Activated gamma-delta T cell treated with Interleukin-2 at 50 U/mL for 16 hours (primary cell): ENCODE measurements around the gene KCTD10.

ENCODE experiments used
- DNase-seq: peaks from one replicate; pipeline ENCODE4 v3.0.0-alpha.2; 2020

Gene KCTD10, protein sequence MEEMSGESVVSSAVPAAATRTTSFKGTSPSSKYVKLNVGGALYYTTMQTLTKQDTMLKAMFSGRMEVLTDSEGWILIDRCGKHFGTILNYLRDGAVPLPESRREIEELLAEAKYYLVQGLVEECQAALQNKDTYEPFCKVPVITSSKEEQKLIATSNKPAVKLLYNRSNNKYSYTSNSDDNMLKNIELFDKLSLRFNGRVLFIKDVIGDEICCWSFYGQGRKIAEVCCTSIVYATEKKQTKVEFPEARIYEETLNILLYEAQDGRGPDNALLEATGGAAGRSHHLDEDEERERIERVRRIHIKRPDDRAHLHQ

DNA sequence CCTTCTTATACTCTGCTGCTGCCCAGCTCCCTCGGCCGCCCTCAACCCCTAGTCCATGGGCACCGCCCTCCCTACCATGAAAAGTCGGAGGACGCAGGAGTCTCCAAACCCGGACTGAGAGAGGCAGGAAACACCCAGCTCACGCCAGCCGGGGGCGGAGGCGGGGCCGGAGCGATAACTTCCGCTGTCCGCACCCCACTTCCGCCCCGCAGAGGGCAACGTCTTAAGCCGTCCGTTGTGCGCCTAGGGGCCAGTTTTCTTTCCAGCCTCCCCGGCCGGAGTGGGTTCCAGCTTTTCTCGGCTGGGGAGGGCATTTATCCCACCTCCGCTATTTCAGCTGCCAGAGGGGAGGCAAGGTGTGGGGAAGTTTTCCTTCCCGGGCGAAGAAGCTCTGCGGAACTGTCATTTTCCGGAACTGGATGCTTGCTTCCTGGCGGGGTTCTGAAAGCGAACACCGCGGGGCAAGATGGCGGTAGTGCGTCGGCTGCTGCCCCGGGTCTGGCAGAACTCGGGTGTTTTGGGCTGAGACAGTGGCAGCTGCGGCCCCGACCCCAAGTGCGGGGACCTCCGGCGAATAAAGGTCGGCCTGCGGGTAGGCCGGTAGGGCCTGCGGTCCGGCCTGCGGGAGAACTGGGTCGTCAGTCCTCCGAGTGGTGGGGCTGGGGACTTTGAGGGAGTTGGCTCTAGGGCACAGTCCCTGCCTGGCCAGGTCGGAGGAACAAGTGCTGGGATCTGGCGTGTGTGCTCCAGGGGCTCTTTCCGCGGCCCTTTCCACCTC, at the start of gene KCTD10, which contains the start of gene UBE3B:
Gene KCTD10, minus strand, starts transcription at position 116 of the 778 bp plus-strand sequence. Its CDS starts 38 bp downstream, at position 78.
Gene UBE3B, plus strand, starts transcription at position 450 of the 778 bp plus-strand sequence. CDS start 5,918 bp downstream, outside the sequence.
- peak; percentile 82 for DNase-seq

DNA sequence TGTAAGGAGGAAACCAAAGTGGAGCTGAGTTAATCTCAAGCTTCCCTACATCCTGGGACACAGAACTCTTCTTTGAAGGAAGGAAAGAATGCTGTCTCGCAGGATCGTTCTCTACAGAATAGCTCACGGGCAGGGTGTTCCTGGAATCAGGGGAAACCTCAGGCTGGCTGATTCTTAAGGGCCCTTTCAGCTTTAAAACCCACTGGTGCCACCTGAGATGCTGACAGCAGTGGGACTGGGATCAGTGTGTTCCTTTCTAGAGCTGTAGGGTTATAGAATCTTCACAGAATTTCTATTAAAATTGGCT, 48.1 kb upstream of the KCTD10 start:
- no peak for DNase-seq

DNA sequence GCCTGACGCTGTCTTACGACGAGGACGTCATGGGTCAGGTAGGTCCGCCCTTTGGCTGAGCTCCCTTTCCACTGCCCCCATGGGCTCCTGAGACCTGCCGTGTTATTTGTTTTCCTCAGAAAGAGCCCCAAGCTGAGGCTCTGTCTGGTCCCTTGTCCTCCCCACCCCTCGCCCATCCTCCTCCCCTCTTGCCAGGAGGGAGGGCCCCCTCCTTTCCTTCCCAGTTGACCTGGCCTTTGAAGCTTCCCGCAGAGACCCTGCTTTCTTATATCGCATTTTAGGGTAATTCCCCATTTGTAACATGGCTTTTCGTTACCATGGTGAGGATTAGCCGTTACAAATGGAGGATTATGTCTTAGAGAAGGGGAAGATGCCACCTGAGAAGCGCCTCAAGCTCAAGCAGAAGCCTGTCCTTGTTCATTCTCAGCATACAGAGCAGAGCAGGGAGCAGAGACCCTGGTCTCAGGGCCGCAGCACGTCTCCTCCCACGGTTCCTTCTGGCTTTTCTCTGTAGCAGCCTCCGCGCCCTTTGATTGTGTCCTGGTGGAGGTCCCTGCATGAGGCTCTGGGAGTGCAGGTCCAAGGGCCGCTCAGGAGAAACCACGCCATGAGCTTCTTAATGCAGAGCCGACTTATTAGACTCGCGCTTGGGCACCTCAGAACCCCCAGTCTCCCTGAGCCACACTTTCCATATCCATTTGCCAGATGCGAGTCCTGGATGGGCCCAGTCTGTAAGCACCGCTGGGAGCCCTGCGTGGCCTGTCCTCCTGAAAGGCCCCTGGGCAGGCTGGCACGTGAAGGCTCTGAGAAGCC, 47.6 kb upstream of the KCTD10 start:
- DNase-seq, result no peak

DNA sequence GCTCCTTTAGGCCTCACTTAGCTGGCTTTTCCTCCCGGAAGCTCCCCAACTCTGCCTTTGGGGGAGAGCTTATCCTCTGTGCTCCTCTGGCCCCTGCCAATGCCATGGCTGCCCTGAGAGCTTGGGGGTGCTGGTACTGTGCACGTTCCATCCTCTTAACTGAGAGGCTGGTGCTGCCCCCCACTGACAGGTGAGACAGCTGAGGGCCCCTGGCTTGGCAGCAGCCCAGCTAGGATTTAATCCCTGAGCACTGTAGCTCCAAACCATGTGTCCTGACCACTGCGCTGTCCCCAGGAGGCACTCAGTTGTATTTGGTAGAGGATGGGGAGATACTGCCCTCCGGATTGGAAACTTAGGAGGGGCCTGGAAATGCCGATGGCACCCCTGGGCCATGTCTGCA, 46.4 kb upstream of the KCTD10 start:
- no peak for DNase-seq

DNA sequence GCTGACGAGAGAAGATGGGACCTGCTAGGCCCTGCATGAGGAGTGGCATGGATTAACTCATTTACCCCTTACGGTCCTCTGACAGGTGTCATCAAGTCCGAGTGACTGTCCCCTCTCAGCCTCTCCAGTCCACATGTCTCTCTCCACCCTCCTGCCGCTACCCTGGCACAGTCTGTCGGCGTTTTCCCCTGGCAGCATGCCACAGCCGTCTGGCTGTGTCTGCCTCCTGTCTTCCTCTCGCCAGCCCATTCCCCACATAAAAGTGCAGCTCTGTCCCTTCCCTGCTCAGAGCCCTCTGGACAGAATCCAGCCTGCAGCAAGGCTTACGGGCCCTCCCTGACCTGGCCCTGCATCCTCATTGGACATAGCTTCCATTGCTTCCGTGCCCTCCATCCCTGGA, 46.0 kb upstream of the KCTD10 start:
- no peak for DNase-seq

DNA sequence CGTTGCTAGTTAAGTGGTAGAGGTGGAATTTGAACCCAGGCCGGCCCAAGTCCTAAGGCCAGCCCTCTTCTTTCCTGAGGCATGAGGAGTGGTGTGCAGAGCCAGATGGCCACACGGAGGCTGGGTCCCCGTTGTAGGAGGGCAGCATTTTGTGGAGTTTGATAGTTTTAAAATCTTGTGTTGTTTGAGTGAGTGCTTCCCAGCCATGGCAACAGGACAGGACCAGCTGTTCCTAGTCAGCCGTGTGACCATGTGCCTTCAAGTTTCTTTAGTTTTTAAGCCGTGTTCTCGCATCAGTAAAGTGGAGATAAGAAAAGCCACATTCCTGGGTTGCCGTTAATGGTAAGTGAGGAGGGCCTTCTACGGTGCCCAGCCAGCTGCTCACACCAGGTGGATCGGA, 44.7 kb upstream of the KCTD10 start:
- no peak for DNase-seq

DNA sequence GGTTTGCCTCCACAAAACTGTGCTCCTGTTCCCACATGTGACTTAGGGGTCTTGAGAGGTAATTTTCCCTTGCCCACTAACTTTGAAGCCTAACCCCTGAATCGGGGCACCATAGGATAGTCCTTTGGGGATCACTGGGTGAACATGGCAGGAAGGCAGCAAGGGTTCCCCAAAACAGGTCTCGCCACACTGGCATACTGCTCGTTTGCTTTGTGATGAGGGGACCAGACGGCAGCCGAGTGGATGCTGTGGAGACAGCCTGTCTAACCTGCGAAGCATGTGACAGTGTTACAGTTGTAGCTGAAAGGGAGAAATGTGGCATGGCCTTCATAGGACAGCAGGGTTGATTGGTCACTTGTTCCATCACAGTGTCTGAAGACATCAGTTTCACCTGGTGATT, 42.7 kb upstream of the KCTD10 start:
- DNase-seq, result no peak

DNA sequence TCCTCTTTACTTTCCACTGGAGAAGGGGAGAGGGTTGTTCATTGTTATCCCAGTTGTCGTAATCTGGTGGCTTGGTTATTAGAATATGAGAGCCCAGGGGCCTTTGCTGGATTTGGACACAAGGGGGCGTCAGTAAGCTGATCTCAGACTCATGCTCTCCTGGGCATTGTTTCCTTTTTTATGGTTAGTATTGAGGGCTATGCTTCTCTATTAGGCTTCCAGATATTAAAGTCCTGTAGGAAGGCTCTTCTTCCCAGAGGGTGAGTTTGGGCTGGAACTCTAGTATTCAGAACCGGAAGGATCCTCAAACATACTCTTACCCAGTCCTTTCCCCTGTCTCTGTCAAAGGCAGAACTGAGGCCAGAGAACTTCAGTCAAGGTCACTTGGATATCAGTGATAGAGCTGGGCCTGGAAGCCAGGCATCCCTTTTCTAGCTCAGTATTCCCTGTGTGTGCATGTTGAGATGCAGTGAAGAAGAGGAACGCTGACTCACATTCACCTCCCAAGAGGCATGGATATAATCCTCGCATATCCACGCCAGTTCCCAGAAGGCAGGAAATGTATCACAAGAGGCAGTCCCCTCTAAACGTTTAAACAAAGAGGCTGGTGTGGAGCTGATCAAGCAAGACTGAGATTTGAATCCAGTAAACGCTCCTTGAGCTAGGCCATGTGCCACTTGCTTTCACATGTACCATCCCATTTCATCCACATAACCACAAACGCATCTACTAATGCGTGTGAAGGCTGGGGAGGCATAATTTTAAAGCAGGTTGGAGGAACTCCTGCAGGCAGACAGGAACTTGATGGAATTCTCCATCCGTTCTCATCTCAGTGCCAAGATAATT, 41.9 kb upstream of the KCTD10 start:
- peak; percentile 53 for DNase-seq

DNA sequence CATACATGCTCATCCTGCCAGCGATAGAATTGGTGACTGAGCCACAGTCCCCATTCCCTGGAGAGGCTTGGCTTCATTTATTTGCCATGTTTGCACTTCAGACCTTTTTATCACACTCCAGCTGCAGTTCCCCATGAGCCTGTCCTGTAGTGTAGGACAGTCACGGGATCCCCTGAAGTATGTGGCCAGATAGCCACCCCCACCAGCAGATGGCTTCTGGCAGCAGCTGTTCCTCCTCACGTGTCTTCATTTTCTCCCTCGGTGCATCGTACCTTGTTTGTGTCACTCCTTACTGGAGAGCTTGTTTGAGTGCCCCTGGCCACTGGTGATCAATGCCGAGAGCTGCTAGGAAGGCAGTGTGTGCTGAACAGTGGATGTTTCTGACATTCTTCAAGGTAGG, 40.5 kb upstream of the KCTD10 start:
- DNase-seq, result no peak

DNA sequence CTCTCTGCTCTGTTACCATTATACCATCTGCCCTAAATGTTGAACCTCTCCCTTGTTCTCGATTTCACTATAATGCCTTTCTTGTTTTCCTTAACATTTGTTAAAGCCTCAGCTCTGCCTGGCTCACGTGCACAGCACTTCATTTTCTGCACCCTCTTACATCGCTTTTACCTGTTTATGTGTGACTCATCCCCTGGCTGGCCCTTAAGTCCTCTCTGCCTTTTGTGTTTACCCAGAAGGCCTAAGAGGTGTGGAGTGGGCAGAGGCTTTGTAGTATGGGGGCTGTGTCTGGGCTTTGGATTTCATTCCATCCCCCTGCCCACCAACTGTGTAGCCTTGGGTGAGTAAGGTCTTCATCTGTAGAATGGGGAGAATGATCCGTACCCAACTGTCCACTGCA, 36.9 kb upstream of the KCTD10 start:
- no peak for DNase-seq

DNA sequence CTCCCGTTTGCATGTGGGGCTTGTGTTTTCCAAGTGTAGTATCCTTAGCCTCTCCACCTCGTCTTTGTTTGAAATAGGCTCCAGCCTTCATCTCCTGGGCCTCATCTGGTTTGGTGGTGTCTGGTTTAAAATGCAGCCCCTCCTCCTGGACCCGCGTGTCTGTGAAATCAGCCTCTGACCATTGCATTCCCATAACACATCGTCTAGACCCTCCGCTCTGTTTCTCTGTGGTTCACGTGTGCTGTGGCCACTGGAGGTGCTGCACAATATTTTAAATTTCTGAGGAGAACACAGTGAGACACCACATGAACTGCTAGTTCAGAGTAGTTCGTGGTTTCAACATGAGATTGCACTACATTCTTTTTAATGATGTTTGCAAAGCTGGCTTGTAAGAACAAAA, 36.0 kb upstream of the KCTD10 start:
- no peak for DNase-seq

DNA sequence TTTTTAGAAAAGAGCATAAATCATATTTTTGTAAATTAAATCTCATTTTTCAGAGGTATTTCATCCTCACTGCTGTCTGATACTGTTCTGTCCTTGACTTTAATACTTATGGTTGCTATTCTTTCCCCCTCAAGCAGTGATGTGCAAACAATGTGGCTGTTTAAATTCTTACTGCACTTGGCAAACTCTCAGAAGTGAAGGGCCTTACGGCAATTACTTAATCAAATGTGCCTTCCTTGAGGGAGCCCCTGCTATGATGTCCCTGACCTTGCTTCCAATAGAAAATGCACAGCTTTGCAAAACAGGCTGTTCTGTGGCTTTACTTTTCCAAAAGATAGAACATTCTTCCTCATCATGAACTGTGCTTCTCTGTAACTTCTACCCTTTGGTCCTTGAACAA, 35.5 kb upstream of the KCTD10 start:
- no peak for DNase-seq

DNA sequence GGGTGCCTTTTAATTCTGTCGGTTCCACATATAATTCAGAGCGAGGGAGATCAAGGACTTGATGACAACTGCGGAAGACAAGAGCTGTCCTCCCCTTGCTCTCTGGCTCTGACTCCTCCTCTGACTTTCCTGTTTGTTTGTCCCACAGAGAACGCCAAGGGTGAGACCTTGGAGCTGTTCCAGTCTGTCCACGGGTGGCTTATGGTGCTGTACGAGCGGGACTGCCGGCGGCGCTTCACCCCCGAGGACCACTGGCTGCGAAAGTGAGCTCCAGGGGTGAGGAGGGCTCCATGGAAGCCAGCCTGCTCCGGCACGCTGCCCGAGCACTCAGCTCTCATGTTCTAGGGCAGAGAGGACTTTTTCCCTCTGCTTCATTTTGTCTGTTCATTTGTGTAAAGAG, 33.1 kb upstream of the KCTD10 start:
- DNase-seq, result no peak

DNA sequence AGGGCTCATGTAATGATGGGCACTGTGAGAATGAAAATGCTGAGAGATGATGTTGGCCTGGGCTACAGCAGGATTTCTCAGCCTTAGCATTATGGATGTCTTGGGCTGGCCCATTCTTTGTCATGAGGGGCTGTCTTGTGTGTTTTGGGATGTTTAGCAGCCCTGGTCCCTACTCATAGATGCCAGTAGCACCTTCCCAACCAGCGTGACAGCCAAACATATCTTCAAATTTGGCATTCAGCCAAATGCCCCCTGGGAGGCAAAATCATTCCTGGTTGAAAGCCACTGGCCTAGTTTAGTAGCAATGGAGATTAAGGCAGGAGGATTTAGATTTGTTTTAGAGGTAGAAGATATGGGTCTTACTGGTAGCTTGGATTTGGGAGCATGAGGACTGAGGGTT, 27.0 kb upstream of the KCTD10 start:
- no peak for DNase-seq

DNA sequence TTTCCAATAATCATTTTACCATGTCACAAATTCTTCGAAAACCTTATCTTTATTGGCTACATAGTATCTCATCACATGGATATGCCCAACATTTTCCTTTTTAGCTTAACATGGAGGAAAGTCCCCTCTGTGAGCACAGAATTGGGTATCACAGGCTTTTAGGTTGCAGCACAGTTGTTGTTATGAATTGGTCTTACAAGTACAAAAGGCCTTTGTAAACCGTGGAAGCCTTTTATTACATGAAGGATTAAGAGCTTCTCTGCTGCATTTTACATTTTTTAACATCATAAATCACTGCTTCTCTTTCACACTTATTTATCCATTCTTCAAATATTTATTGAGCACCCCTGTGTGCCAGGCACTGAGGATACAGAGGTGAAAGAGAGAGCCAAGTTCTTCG, 26.5 kb upstream of the KCTD10 start:
- no peak for DNase-seq

DNA sequence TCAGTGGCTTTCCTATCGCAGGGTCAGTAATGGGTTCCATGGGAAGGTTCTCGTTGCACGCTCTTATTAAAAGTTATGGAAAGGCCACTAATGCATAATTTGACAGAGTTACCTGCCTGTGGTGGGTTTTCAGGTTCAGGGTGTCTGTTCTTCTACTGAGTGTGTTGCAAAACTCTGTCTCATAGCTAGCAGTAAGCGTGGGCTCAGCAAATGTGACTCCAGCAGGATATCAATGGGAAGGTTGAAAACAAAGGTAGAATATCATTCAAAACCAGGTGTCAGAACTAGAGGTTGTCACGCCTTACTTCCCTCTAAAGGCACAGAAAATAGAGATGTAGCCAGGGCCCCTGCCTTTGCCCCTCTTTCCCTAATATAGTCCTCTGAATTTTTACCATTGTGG, 25.2 kb upstream of the KCTD10 start:
- no peak for DNase-seq

DNA sequence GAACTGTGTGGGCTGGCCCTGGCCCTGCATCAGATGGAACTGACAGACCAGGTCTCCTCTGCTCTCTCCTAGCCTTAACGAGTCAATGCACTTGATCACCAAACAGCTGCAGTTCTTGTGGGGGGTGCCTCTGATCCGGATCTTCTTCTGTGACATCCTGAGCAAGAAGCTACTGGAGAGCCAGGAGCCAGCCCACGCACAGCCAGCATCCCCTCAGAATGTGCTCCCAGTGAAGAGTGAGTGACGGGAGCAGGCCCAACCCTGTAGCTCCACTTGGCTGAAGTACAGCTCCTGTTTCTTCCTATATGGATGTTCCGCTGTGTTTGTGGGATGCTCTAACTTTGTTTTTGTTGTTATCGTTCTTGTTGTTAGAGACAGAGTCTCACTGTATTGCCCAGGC, 24.2 kb upstream of the KCTD10 start:
- DNase-seq, result no peak

DNA sequence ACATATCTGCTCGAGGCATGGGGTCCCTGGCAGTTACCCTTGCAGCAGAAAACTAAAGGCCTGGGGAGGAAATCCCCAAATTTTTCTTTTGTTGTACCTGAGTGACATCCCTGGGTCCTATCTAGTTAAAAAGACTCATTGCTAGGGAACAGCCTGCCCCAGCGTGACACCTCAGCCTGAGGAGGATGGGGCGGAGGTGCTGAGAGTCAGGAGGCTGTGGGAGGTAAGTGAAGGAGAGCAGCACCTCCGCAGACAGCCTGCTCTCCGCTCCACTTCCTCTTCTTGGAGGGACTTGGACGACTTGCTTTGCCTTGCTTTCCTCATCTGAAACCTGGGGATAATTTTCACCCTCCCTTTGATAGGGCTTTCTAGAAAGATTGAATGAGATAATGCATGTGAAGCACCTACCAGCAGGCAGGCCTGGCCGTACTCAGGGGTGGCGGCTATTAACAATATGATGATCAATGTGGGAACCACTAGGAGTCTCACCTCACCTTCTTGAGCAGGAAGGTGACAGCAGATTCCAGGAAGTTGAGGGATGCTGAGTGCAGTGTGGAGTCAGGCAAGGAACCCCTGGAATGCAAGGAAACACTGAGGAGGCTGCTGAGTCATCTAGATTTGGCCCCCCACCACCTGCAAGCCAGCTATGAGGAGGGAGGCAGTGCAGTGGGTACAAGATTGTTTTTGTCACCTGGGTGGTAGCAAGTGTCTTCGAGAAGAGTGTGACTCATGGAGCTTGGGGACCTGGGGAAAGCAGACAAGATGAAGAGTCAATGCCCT, 23.5 kb upstream of the KCTD10 start:
- no peak for DNase-seq

DNA sequence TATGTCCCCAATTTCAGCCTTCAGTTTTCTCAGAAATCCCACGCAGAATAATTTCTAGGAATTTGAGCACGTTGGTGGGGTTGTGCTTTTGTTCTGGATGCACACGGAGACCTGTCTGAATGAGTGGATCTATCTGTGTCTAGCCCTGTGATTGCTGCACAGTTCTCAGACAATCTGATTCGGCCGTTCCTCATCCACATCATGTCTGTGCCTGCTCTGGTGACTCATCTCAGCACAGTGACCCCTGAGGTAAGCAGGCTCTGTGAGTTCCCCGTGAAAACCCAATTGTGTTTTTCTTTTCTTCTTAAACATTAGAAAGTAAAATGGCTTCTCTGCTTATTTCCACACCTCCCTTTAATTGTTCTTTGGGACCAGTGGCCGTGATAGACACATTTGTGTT, 20.6 kb upstream of the KCTD10 start:
- DNase-seq, result no peak

DNA sequence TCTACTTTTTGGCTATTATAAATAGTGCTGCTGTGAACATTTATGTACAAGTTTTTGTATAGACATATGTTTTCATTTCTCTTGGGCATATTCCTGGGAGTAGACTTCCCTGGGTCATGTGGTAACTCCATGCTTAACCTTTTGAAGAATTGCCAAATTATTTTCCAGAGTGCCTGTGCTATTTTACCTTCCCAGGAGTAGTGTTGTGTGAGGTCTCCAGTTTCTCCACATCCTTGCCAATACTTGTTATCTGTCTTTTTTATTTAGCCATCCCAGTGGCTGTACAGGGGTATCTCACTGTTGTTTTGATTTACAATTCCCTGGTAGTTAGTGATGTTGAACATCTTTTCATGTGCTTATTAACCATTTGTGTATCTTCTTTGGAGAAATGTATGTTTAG, 19.2 kb upstream of the KCTD10 start:
- no peak for DNase-seq

DNA sequence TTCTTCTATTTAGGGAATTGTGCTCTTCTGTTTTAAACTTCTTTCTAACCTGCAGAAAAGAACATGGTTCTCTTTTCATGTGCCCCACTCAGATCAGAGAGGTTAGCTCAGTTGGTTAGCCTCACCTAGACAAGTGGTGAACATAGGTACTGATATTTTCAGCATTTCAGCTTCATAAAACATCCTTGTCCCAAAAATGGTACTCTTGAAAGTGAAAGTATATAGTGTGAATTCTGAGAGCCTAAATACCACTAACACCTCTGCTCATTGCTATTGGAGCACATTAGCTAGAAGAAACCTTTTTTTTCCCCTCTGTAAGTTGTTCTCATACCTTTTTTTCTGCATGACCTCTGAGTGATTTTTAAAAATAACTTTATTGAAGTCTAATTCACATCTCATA, 17.9 kb upstream of the KCTD10 start:
- no peak for DNase-seq

DNA sequence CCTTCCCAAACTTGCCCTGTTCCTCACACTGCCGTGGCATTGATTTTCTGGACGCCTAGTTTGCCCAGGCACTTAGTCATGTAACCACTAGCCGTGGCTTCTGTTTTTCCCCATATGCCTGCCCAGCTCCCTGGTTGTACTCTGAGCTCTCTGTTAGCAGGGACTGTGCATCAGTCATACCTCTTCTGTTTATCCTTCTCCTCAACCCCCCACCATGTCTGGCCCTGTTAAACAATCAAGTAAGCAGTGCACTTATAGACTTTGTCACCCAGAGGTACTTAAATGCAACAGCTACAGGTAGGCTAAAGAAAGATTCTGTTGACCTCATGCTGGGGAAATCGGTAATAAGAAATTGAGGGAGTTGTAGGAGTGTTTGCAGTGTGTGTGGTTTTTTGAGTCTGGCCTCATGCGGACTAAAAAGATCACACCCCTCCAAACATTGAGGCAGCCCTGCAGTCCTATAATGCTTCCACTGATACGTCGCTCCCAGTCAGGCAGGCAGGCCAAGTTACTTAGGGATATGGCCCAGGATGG, 17.3 kb upstream of the KCTD10 start:
- DNase-seq, result no peak
